GM12878 (cell line): Measurements from ENCODE around the gene CTNNBL1. TPM values are rescaled to one million over a fixed set of nuclear protein-coding genes. Genes with fewer than 3 reads are reported as not detected.

ENCODE experiments used
- ATAC-seq: fragments of 200-7000 bp; cut with Tn5 transposase; 3 replicates; pipeline ENCODE4 v1.9.1; 2020; ENCODE audit warnings: mild to moderate bottlenecking, moderate library complexity
- BruUV-seq: library from RNA; stranded (reverse); fragments of 400-500 nt; replicated peaks from 2 replicates; lab custom pipeline; 2021; lab: Mats Ljungman, UMichigan
- CTCF ChIA-PET: fragments of 300-600 bp; sonication (Branson Sonifier 250); formaldehyde crosslinking; extraction: SDS; loops from one replicate; lab custom pipeline; 2021; ENCODE audit warnings: inconsistent platforms; lab: Yijun Ruan, JAX
- POLR2A ChIA-PET: fragments of 350-600 bp; formaldehyde crosslinking; extraction: SDS; loops from one replicate; lab custom pipeline; 2021; ENCODE audit warnings: inconsistent platforms; lab: Charles Lee
- RAD21 ChIA-PET: fragments of 300-600 bp; sonication (Branson Sonifier 250); formaldehyde crosslinking; loops from one replicate; lab custom pipeline; 2023; ENCODE audit warnings: antibody characterized with exemption; ENCODE audit not compliant: unreplicated experiment; lab: Charles Lee
- SMC1A ChIA-PET: fragments of 300-600 bp; sonication (Branson Sonifier 250); formaldehyde crosslinking; loops from one replicate; lab custom pipeline; 2023; ENCODE audit not compliant: unreplicated experiment, uncharacterized antibody; lab: Charles Lee
- DNase-seq: peaks from one replicate; pipeline ENCODE4 v3.0.0-alpha.2; 2011; ENCODE audit warnings: low read depth, low spot score
- FAIRE-seq: peaks from 3 replicates; lab custom pipeline; 2011; peaks lifted over from hg19 to GRCh38; lab: Jason Lieb, UNC
- H2AFZ ChIP-seq: 2 replicates; pipeline ENCODE4 v1.6.0; 2011; ENCODE audit warnings: low read depth, low read length, control low read depth; ENCODE audit not compliant: control insufficient read depth
- H3K27ac ChIP-seq: 2 replicates; pipeline ENCODE4 v1.5.1; 2011; ENCODE audit warnings: control low read depth; ENCODE audit not compliant: control insufficient read depth, insufficient read depth
- H3K27me3 ChIP-seq, 2 experiments: replicated peaks in 1 of 2; 2 replicates each; pipeline versions ENCODE4 v1.6.0 to v1.6.1; 2011; ENCODE audit warnings: low read length in 1 of 2; ENCODE audit not compliant: control insufficient read depth in 2 of 2, insufficient read depth in 2 of 2
- H3K36me3 ChIP-seq, 2 experiments: 2 replicates each; pipeline ENCODE4 v1.5.1; 2011; ENCODE audit warnings: low read length in 1 of 2; ENCODE audit not compliant: control insufficient read depth in 2 of 2, insufficient read depth in 2 of 2
- H3K4me1 ChIP-seq: 2 replicates; pipeline ENCODE4 v1.6.1; 2011; ENCODE audit warnings: mild to moderate bottlenecking, low read length, moderate library complexity, mixed read lengths; ENCODE audit not compliant: control insufficient read depth, insufficient read depth
- H3K4me2 ChIP-seq: 2 replicates; pipeline ENCODE4 v1.6.0; 2011; ENCODE audit warnings: control low read depth; ENCODE audit not compliant: control insufficient read depth, insufficient read depth
- H3K4me3 ChIP-seq: fragments of 200-600 bp; sonication (generic); 2 replicates; pipeline ENCODE4 v1.5.1; 2016
- H3K79me2 ChIP-seq: 2 replicates; pipeline ENCODE4 v1.6.0; 2011; ENCODE audit warnings: low read length; ENCODE audit not compliant: control insufficient read depth, insufficient read depth
- H3K9ac ChIP-seq: 2 replicates; pipeline ENCODE4 v1.8.0; 2011; ENCODE audit warnings: low read length, control low read depth, mixed read lengths; ENCODE audit not compliant: control insufficient read depth, insufficient read depth
- H3K9me3 ChIP-seq: replicated peaks from 3 replicates; pipeline ENCODE4 v1.5.1; 2011; ENCODE audit warnings: mild to moderate bottlenecking, low read length; ENCODE audit not compliant: control insufficient read depth, insufficient read depth
- H4K20me1 ChIP-seq: 2 replicates; pipeline ENCODE4 v1.6.0; 2011; ENCODE audit not compliant: control insufficient read depth, insufficient read depth
- MXI1 ChIP-seq: fragments of 150-350 bp; IDR thresholded peaks from 2 replicates; pipeline ENCODE4 v1.6.1; 2011; ENCODE audit warnings: low read depth, mild to moderate bottlenecking, inconsistent platforms, low read length, improper control_type of control experiment
- WGBS: methylation state at CpG from one replicate; pipeline ENCODE4 v1.1.6; 2016; ENCODE audit warnings: low lambda C conversion rate; ENCODE audit not compliant: insufficient replicate concordance, insufficient coverage; ENCODE audit errors: missing lambda C conversion rate; 5-methylcytosine and 5-hydroxymethylcytosine counted together
- in situ Hi-C: fragments of 300-500 bp; cut with MboI; formaldehyde crosslinking; loops from 9 replicates; pipeline ENCODE4 v1.14.3; 2018; ENCODE audit warnings: mixed read lengths
- intact Hi-C: fragments of 100-400 bp; cut with micrococcal nuclease; formaldehyde crosslinking; loops from one replicate; pipeline ENCODE4 v1.14.2; 2022; ENCODE audit not compliant: unreplicated experiment
- polyA plus RNA-seq, 11 experiments: library from polyadenylated mRNA; depleted of rRNA in 4 of 11; unstranded in 6 of 11; stranded (reverse) in 5 of 11; fragments of >200 nt; fragmentation: Nextera tagmentation in 4 of 11; fragmentation: Illumina TruSeq in 1 of 11; extraction: Ambion mirVana in 4 of 11; extraction: Trizol in 1 of 11; gene quantifications; 1 replicate in 1 of 11; 2 replicates in 10 of 11; pipeline versions ENCODE4 v1.2.1 to v1.2.3, GENCODE V29; 2011 to 2016; ENCODE audit warnings: inconsistent platforms in 2 of 11, missing spikeins in 2 of 11, low read depth in 1 of 11
- total RNA-seq, 4 experiments: library from RNA; depleted of rRNA in 3 of 4; stranded (reverse); fragments of >200 nt in 3 of 4; fragmentation: Illumina TruSeq in 1 of 4; extraction: Trizol in 1 of 4; gene quantifications; 2 replicates each; pipeline versions ENCODE4 v1.2.1 to v1.2.3, GENCODE V29; 2013 to 2021
- TF ChIP-seq, protein P1 (sequence below), 3 experiments: IDR thresholded peaks in 2 of 3; conservative IDR thresholded peaks in 1 of 3; 2 replicates each; pipeline ENCODE4 v1.5.1; 2011; ENCODE audit warnings: low read depth in 3 of 3, low read length in 3 of 3, mild to moderate bottlenecking in 3 of 3, control low read depth in 2 of 3, moderate library complexity in 2 of 3, inconsistent platforms in 1 of 3, mixed read lengths in 1 of 3; ENCODE audit not compliant: control insufficient read depth in 2 of 3, insufficient read depth in 1 of 3; ENCODE audit errors: extremely low read depth in 1 of 3
- TF ChIP-seq, protein P2 (sequence below): fragments of 450-650 bp; IDR thresholded peaks from 2 replicates; pipeline ENCODE4 v1.6.1; 2018; ENCODE audit warnings: borderline replicate concordance, mild to moderate bottlenecking; ENCODE audit not compliant: partially characterized antibody

CTNNBL1 gene
- total and polyA plus RNA-seq, 10 of the 15 experiments (the other 5 are each of a cell fraction or from before 2014, with no cell fraction given): 43.1 to 102 (median 67.8) TPM

DNA sequence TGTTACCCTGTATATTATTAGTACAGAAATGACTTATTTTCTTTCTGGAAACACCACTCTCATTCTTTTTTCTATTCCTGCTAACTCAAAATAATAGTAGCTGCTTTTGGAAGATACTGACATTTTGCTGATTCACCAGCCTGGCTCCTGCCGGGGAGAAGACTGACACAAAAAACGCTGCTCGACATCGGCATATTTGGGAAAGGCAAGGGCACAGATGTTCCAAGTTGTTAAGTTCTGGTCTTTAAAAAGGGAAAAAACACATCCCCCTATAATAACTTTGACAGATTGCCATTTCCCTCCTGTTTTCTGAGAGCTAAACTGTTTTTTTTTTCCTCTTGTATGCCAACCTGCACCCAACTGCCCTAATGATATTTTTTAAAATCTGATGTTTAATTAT is 55.4 kb downstream of the CTNNBL1 start:
- in situ Hi-C loops: no loop called here
- Histone ChIP-seq H3K4me1 (no peaks in the 10 kb centered on the region), H3K27me3 (no peaks in the 10 kb centered on the region), H3K4me3 (no peak overlapping the region), H4K20me1 (no peaks in the 10 kb centered on the region), H3K27ac (no peak overlapping the region), H3K36me3 (peaks cover 0 to 26% of the 10 kb centered on the region in 2 experiments), H2AFZ (no peak overlapping the region), H3K4me2 (no peak overlapping the region), H3K9me3 (no peaks in the 10 kb centered on the region), H3K9ac (no peak overlapping the region), H3K79me2 (no peaks in the 10 kb centered on the region)
- FAIRE-seq: no peak
- intact Hi-C loops: no loop called here
- 81% methylated on average over 4 of the region's 4 CpGs for WGBS
- ChIA-PET CTCF (interaction anchor here (0.7 kb wide), 1 partner anchor 20 kb away, joined by 3 read pairs; no protein-coding TSS in a partner anchor), SMC1A (interaction anchor here (0.8 to 1.3 kb wide), 3 partner anchors 20 to 116 kb away, joined by 3 read pairs; no protein-coding TSS in a partner anchor), POLR2A (no interaction called here), RAD21 (no interaction called here)
- ATAC-seq: no peak
- BruUV-seq: no TSS peak
- TF ChIP-seq, protein P1, sequence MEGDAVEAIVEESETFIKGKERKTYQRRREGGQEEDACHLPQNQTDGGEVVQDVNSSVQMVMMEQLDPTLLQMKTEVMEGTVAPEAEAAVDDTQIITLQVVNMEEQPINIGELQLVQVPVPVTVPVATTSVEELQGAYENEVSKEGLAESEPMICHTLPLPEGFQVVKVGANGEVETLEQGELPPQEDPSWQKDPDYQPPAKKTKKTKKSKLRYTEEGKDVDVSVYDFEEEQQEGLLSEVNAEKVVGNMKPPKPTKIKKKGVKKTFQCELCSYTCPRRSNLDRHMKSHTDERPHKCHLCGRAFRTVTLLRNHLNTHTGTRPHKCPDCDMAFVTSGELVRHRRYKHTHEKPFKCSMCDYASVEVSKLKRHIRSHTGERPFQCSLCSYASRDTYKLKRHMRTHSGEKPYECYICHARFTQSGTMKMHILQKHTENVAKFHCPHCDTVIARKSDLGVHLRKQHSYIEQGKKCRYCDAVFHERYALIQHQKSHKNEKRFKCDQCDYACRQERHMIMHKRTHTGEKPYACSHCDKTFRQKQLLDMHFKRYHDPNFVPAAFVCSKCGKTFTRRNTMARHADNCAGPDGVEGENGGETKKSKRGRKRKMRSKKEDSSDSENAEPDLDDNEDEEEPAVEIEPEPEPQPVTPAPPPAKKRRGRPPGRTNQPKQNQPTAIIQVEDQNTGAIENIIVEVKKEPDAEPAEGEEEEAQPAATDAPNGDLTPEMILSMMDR (IDR thresholded peaks at IDR 0.05 in 2 of 3, conservative IDR thresholded peaks at IDR 0.05 in 1 of 3; ENCODE audit: control insufficient read depth in 2 of 3, extremely low read depth in 1 of 3, insufficient read depth in 1 of 3, low read depth in 3 of 3, low read length in 3 of 3): no peak
- TF ChIP-seq MXI1: no peak
- TF ChIP-seq, protein P2, sequence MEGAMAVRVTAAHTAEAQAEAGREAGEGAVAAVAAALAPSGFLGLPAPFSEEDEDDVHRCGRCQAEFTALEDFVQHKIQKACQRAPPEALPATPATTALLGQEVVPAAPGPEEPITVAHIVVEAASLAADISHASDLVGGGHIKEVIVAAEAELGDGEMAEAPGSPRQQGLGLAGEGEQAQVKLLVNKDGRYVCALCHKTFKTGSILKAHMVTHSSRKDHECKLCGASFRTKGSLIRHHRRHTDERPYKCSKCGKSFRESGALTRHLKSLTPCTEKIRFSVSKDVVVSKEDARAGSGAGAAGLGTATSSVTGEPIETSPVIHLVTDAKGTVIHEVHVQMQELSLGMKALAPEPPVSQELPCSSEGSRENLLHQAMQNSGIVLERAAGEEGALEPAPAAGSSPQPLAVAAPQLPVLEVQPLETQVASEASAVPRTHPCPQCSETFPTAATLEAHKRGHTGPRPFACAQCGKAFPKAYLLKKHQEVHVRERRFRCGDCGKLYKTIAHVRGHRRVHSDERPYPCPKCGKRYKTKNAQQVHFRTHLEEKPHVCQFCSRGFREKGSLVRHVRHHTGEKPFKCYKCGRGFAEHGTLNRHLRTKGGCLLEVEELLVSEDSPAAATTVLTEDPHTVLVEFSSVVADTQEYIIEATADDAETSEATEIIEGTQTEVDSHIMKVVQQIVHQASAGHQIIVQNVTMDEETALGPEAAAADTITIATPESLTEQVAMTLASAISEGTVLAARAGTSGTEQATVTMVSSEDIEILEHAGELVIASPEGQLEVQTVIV: no peak
- DNase-seq: no peak
